HG03342 (cell line): Measurements from ENCODE around the gene CPTP.

Experiments
- ATAC-seq: cut with Tn5 transposase; IDR thresholded peaks from one replicate; pipeline ENCODE4 v1.9.1; 2021; ENCODE audit warnings: mild to moderate bottlenecking, moderate library complexity; ENCODE audit not compliant: unreplicated experiment

The CPTP gene

GRCh38 chr1:1332774-1333480 lies 8.3 kb downstream of the CPTP start:
- no peak for ATAC-seq

DNA sequence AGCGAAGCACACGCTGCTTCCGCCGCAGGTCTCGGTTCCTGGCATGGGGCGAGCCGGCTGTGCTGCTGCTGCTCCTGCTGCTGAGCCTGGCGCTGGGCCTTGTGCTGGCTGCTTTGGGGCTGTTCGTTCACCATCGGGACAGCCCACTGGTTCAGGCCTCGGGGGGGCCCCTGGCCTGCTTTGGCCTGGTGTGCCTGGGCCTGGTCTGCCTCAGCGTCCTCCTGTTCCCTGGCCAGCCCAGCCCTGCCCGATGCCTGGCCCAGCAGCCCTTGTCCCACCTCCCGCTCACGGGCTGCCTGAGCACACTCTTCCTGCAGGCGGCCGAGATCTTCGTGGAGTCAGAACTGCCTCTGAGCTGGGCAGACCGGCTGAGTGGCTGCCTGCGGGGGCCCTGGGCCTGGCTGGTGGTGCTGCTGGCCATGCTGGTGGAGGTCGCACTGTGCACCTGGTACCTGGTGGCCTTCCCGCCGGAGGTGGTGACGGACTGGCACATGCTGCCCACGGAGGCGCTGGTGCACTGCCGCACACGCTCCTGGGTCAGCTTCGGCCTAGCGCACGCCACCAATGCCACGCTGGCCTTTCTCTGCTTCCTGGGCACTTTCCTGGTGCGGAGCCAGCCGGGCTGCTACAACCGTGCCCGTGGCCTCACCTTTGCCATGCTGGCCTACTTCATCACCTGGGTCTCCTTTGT lies 9.1 kb downstream of the CPTP start:
- no peak for ATAC-seq

DNA sequence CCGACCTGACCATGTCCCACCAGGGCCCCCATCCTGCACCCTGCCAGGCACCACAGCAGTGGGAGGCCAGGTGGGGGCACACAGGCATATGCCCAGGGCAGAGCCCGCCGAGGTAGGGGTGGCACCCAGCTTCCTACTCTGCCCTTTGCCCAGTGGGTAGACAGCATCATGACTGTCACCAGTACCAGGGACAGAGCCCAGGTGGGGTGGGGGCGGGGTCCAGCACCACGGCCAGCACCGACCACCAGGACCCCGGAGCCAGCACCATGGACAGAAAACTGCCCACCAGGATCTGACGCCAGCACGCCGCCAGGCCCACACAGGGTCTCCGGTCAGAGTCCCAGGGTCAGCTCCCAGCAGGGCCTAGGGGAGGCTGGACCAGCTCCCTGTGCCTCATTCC lies 10.2 kb downstream of the CPTP start:
- ATAC-seq, result no peak

DNA sequence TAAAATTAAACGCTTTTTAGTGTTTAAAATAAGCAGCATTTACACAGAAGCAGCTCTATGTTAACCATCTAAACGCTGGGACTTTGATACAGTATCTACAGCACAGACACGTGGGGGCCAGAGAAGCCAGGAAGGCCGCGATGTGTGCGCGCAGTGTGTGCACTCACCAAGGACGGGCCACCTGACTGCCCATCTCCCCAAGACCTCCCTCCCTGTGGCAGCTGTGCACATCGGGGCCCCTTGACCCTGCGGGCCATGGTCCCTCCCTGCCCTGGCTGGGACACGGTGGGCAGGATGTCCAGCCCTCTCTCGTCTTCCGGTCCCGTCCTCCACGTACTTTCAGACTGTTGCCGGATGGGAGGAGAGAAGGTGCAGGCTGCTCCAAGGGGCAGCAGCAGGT lies 10.7 kb downstream of the CPTP start:
- ATAC-seq, result no peak

- no peak for ATAC-seq
Observed at GRCh38 chr1:1335792-1336248, 11.2 kb downstream of the CPTP start.

GRCh38 chr1:1336446-1336845 lies 11.8 kb downstream of the CPTP start:
- no peak for ATAC-seq

- ATAC-seq, result no peak
Observed at GRCh38 chr1:1336931-1337792, 12.6 kb downstream of the CPTP start.

DNA sequence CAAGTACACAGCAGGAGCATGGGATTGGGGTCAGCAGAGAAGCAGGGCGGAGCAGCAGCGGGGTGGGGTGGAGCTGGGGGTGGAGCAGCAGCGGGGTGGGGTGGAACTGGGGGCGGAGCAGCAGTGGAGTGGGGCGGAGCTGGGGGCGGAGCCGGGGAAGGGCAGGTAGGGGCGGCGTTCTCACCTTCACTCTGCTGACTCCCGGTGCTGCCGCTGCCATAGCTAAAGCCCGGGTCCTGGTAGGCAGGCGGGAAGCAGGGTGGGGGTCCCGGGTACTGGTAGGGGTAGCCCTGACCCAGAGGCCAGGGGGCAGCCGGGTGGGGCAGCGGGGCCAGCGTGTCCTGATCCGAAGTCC lies 13.2 kb downstream of the CPTP start:
- ATAC-seq, result no peak

DNA sequence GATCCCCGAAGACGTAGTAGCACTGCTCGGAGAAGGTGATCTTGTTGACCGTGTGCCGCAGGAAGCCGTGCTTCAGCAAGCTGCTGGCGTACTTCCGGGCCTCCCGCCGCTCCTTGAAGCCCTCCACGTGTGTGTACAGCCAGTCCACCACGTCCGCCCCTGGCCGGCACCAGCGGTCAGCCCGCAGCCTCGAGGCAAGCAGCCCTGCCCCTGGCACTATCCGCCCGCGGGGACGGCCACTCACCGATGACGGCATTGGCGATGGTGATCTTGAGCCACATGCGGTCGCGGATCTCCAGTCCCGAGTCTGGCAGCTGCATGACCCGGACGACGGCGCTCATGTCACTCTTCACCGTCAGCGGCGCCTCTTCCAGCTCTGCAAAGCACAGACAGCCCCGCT lies 13.7 kb downstream of the CPTP start:
- ATAC-seq, result no peak

DNA sequence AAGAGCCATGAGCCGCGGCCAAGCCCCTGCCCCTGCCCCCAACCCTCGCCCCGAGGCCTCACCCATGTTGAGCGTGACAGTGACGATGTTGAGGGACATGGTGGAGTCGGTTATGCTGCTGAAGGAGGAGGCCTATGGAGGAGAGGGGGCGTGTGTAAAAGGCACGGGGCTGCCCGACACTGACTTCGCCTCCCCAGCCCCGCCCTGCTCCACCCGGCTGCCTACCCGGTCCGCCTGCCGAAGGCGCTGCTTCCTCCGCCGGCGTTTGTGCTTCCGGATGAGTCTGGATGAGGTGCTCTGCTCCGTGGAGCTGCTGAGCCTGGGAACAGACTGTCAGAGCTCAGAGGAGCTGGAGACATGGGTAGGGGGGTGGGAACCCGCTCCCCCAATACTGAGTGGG lies 15.6 kb downstream of the CPTP start:
- no peak for ATAC-seq

GRCh38 chr1:1340791-1341548 lies 16.4 kb downstream of the CPTP start:
- ATAC-seq, result no peak

- no peak for ATAC-seq
Observed at GRCh38 chr1:1341549-1342021, 17.0 kb downstream of the CPTP start.

- ATAC-seq, result no peak
Observed at GRCh38 chr1:1342061-1342562, 17.5 kb downstream of the CPTP start.

DNA sequence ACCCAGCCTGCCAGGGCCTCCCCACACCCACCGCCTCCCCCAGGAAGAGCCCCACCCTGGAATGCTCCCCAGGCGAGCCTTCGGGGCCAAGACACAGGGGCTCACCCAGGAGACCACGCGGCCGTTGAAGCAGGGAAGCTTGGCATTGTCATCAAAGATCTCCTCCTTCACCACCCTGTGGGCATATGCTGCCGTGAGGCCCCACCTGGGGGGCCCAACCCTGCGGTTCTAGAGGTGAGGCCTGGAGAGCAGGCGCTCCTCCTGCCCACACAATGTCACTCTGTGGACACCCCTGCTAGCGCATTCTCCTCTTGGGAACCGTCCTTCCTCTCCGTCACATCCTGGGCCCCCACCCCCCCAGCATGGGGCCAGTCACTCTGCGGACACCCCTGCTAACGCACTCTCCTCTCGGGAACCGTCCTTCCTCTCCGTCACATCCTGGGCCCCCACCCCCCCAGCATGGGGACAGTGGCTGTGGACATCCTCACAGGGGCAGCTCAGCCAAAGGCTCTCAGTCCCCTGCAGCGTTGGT lies 18.0 kb downstream of the CPTP start:
- ATAC-seq, result no peak

DNA sequence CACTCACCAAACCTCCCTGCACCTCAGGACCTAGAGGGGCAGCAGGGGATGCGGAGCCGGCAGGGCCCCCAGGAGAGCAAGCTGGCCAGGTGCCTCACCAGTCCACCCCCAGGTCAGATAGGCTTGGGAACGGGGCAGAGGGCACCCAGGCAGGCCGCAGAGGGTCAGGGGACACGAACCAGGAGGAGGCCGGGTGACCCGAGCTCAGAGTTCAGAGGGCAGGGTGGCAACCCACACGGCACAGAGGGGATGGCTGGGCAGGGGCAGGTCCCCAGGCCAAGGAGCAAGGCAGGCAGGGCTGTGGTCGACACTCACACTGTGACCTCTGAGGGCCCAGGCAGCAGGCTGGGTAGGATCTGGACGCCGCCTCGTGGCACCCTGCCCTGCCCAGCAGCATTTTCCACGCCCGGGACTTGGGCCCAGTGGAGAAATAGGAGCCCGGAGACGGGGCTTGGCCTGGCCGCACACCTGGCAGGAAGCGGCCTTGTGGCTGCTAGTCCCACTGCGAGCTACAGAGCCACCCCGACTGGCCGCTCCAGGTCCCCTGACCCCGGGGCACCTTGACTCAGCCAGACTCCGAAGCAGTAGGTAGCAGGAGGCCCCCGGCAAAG lies 19.3 kb downstream of the CPTP start:
- ATAC-seq, result no peak

DNA sequence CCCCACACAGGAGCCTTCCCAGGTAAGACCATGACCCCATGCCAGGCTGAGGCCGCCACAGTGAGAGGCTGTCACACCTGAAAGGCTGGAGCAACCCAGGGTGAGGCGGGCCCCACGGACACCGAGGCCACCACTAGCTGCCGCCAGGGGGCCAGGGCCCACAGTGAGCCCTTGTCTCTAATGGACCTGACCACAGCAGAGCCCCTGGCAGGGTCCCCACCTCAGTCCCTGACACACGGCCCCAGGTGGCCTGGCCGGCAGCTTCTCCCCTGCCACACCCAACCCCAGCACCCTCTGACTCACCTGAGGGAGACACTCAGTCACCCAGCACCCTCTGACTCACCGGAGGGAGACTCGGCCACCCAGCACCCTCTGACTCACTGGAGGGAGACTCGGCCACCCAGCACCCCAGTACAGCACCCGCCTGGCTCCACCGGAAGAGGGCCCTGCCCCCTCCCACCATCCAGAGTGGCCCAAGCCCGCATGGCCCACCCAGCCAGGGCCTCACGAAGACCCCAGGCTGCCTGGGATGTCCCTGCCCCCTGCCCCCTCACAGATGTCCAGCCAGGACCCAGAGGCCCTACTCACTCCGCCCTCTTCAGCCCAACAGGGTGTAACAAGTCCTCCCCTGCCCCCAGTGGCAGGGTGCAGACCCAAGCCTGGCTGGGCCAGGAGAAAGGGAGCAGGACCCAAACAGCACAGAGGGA lies 20.2 kb downstream of the CPTP start:
- no peak for ATAC-seq

DNA sequence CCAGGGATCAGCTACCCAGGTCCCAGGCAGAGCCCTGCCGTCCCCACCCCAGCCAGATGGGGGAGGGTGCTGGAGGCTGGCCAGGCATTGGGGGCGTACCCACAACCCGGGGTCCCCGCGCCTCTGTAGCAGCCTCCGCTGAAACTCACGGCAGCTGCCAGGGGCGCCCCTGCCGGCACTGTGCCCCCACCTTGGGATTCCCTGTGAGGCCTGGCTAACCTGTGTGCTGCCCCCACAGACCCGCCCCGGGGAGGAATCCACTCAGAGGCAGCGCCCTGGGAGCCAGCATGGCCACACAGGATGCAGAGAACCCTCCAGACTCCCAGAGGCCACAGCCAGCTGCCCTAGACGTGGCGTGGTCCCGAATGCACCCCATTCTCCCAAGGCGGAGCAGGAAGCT lies 20.8 kb downstream of the CPTP start:
- no peak for ATAC-seq

DNA sequence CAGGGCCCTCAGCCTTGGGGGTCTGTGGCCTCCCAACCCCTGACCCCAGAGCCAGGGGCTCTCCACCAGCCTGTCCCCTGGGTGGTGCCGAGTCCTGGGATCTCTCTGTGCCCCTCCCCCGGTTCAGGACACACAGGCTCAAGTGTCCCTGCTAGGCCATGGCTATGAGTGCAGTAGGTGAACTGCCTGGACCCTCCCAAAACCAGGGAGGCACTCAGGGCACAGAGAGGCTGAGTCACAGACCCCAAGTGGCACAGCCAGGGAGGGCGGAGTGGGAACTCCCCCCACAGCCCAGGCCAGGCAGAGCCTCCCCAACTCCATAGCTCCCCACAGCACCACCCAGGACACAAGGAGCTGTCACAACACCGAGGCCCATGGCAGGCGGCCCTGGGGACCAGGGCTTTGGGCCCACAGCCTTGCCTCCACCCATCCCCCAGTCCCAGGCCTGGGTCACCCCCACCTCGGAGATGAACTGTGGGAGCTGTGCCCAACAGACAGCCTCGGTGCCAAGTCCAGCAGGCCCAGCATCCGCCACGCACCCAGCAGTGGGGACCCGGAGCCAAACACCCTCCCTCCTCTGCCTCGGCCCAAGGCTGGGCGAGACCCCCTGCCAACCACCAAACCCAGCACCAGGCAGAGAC lies 21.4 kb downstream of the CPTP start:
- no peak for ATAC-seq

DNA sequence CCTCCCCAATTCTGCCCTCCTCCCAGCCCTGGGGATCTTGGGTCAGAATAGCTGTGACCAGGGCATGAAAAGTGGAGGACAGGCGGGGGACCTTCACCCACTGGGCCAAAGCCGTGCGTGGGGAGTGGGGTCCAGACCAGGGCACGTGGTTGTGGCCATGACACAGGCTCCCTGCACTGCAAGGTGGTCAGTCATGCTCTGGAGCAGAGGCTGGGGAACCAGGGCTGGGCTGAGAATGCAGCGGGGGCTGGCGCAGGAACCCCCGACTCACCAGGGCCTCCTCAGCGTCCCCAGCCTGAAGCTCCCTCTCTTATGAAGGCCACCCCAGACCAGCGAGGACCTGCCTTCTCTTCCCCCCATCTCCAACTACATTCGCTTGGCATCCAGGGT lies 21.9 kb downstream of the CPTP start:
- no peak for ATAC-seq
